HG02981 (cell line): ENCODE results near the gene ZNF177.
"Not testable (repeated sequence)": the region's sequence is repeated elsewhere in the genome, so short reads cannot be mapped to it uniquely, and the experiment has no call there.

Source experiments
- ATAC-seq: cut with Tn5 transposase; IDR thresholded peaks from one replicate; pipeline ENCODE4 v1.9.1; 2021; ENCODE audit warnings: mild to moderate bottlenecking, moderate library complexity; ENCODE audit not compliant: unreplicated experiment

The ZNF177 gene

DNA sequence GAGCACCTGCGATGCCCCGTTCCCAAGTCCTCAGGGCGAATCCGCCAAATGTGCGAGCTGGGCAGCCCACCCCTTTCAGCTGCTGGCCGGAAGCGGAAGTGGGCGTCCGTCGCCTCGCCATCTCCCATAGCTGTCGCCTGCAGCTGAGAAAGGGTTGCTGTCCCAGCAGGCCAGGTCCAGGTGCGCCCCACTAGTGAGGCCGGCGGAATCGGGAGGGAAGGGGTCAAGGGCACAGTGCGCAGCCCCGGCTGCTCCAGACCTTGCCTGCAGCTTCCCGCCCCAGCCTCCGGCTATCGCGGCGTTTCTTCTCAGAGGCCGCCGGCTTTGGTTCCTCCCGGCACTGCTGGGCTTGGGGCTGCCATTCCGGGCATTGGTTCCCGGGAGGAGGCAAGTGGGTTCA lies at the start of gene ZNF177:
ZNF177 (plus strand) TSS at position 109 of the 400 bp plus-strand sequence. CDS start 15,299 bp downstream, outside the sequence.
- ATAC-seq = no peak

DNA sequence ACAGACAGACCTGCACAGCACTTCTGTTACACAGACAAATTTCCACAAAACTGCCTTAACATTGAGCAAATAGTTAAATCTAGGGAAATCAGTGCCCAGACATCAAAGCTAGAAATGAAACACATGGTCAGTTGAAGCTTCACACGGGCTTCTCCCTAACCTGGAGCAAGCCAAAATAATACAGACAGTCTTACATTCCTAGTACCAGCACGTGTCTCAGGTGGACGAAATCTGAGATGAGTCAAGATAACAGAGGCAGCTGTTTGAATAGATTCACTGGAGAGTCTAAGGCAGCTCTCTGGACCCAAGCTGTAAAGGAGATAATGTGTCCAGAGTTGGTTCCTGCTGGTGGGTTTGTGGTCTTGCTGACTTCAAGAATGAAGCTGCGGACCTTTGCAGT lies 49.1 kb upstream of the ZNF177 start:
- ATAC-seq = no peak

DNA sequence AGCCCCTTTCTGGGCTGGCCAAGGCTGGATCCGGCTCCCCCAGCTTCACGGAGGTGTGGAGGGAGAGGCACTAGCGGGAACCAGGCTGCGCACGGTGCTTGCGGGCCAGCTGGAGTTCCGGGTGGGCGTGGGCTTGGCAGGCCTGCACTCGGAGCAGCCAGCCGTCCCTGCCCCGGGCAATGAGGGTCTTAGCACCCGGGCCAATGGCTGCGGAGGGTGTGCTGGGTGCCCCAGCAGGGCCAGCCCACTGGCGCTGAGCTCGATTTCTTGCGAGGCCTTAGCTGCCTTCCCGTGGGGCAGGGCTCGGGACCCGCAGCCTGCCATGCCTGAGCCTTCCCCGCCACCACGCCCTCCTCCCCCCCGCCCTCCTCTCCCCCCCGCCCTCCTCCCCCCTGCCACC lies 41.5 kb upstream of the ZNF177 start:
- no peak for ATAC-seq

DNA sequence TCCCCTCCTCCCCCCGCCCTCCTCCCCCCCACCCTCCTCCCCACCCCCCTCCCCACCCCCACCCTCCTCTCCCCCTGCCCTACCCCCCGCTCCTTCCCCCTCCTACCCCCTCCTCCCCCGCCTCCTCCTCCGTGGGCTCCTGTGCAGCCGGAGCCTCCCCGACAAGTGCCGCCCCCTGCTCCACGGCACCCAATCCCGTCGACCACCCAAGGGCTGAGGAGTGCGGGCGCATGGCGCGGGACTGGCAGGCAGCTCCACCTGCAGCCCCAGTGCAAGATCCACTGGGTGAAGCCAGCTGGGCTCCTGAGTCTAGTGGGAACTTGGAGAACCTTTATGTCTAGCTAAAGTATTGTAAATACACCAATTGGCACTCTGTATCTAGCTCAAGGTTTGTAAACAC lies 41.1 kb upstream of the ZNF177 start:
- not testable (repeated sequence) for ATAC-seq

DNA sequence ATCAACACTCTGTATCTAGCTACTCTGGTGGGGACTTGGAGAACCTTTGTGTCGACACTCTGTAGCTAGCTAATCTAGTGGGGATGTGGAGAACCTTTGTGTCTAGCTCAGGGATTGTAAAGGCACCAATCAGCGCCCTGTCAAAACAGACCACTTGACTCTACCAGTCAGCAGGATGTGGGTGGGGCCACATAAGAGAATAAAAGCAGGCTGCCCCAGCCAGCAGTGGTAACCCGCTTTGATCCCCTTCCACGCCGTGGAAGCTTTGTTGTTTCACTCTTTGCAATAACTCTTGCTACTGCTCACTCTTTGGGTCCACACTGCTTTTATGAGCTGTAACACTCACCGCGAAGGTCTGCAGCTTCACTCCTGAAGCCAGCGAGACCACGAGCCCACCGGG lies 40.6 kb upstream of the ZNF177 start:
- ATAC-seq = not testable (repeated sequence)

DNA sequence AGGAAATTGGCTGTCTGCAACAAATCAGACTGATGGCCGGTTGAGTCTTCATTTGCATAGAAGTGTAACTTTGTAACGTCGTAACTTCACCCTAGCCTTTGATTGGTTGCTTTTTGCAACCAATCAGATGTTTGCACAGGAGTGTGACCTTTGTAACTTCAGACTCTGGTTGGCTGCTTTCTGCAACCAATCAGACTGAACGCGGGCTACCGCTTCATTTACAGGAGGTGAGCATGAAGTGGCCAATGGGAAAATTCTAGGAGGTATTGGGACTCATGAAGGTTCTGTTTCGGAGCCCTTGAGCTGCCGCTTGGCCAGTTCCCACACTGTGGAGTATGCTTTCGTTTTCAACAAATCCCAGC lies 39.3 kb upstream of the ZNF177 start:
- peak; percentile 28 for ATAC-seq

DNA sequence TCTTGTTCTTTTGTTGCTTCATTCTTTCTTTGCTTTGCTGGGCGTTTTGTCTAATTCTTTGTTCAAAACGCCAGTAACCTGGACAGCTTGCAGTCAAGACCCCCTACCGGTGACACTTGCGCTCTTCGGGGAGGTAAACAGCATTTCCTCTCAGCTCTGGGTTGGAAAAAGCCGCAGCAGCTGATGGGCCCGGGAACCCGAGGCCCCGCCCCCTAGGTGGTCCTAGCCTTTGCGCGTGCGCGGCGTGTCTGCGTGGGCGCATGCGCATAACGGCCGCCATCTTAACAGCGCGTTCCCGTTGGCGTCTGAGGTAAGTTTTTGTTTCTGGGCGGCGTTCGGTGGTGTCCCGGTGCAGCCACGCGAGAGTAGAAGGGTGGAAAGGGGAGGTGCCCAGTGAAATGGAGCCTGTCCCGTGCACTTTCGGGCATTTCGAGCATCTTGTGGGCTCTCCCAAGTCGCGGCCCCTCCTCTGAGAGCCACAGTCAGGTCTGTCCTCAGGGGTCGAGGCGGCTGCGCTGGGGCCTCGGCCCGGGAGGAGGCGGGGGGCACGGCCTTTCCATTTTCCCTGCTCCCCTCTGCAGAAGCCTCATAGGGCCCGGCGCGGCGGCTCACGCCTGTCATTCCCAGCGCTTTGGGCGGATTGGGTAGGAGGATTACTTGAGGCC lies 38.8 kb upstream of the ZNF177 start, which contains the start of gene ZNF559:
ZNF559 (plus strand) TSS at position 261 of the 665 bp plus-strand sequence. CDS start 14,371 bp downstream, outside the sequence.
- peak; percentile 98 for ATAC-seq

DNA sequence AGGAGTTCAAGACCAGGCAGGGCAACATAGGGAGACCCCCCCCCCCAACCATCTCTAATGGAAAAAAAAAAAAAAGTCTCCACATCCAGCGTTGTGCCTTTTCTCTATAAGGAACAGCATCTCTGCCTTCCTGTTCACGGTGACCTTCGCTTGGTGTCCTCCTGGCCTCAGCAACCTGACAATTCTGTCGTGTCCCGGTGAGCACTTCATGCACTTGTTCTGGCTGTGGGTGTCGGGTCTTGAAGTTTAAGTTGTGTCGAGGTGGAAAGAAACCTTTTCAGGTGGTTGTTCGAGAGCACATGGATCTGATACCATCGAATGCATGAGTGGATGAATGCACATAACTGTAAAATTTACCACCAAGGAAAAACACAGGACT lies 38.2 kb upstream of the ZNF177 start:
- no peak for ATAC-seq

DNA sequence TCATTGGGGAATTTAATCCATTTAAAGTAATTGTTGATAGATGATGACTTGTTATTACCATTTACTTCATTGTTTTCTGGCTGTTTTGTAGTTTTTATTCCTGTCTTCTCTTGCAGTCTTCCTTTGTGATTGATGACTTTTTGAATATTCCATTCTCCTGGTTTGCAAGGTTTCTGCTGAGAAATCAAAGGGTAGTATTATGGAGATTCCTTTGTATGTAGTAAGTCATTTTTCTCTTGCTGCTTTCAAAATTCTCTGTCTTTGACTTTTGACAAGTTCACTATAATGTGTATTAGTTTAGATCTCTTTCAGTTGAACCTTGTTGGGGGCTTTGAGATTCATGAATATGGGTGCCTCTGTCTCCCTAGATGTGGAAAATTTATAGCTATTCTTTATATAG lies 32.8 kb upstream of the ZNF177 start:
- no peak for ATAC-seq

DNA sequence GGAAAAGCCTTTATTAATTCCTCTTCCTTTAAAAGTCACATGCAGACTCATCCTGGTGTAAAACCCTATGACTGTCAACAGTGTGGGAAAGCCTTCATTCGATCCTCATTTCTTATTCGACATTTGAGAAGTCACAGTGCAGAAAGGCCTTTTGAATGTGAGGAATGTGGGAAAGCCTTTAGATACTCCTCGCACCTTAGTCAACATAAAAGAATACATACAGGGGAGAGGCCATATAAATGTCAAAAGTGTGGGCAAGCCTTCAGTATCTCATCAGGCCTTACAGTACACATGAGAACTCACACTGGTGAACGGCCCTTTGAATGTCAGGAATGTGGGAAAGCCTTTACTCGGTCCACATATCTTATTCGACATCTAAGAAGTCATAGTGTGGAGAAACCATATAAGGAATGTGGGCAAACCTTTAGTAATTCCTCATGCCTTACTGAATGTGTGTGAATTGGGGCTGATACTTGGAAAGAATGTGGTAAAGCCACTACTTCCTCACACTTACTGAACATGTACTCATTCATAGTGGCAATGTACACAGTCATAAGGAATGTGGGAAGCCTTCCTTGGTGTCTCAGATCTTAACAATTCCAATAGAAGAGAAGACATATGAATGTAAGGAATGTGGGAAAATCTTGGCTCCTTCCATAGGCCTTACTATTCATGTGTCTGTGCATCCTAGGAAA lies 20.1 kb upstream of the ZNF177 start:
- no peak for ATAC-seq

DNA sequence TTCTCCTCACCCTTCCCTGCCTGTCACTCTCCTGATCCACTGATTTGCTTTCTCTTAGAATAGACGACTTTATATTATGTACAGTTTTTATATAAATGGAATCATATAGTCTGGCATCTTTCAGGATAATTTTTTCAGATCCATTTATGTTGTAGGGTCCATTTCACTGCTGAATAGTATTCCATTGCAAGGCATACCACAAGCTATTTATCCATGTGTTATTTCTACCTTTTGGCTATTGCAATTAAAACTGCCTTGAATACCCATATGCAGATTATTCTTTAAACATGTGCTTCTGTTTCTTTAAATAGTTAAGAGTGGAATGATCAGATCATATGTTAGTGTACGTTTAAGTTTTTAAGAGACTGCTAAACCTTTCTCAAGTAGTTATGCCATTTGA lies 17.8 kb upstream of the ZNF177 start:
- no peak for ATAC-seq

DNA sequence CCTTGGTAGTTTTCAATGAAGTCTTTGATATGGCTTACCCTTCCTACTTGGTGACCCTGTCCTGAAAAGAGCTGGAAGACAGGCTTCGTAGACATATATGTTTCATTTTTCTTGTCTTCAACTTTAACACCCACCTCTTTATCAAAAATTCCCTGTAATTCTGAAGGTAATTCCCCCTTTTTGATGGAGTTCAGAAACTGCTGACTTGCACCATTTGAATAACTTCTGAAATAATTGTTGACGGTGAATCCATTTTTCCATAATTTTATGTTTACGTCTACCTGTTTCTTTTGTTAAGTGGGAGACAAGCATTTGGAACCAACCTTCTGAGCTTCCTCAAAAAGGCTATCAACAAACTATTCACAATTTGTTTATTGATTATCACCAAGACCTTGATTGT lies 14.6 kb upstream of the ZNF177 start:
- ATAC-seq = no peak

DNA sequence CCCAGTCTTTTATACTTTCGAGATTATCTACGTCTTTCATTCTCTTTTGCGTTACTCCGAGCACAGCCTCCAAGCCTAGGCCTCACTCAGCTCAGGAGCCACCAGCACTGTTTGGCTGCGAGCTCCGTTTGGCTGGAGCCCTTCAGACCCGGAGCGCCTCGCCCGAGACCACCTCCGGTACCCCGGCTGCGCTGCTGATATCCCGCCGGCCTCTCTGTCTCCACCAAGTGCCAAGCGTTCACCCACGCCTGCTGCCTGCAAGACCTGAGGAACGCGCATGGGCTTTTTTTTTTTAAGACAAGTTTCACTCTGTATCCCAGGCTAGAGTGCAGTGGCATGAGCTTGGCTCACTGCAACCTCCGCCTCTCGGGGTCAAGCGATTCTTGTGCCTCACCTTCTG lies 14.1 kb upstream of the ZNF177 start:
- no peak for ATAC-seq

DNA sequence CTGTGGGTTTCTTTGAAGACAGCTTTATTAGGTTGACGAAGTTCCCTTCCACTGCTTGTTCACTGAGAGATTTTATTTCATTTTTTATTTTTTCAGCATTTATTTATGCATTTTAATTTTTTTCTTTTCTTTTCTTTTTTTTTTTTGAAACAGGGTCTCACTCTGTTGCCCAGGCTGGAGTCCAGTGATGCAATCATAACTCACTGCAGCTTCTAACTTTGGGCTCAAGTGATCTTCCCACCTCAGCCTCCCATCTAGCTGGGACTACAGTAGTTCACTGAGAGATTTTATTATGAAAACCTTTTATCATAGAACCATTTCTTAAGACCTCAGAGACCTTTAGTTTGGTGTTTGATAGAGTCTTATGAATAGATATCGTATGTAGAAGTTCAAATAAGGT lies 10.3 kb upstream of the ZNF177 start:
- no peak for ATAC-seq

DNA sequence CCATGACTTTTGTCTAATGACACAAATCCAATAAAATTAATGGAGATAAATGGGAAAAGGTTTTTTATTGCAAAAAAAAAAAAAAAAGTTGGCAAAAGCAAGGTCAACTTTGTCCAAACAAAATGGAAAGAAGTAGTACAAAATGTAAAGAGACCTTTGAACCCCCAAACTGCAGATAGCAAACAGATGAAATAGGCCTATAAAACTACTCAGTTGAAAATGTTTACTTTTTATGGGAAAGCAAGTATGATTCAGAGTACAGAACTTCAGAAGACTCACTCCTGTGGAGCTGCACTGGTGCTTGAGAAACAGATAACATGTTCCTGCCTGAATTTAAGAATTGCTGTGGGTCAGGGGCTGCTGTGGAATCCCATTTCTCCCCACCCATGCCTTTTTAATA lies 9.8 kb upstream of the ZNF177 start:
- no peak for ATAC-seq

DNA sequence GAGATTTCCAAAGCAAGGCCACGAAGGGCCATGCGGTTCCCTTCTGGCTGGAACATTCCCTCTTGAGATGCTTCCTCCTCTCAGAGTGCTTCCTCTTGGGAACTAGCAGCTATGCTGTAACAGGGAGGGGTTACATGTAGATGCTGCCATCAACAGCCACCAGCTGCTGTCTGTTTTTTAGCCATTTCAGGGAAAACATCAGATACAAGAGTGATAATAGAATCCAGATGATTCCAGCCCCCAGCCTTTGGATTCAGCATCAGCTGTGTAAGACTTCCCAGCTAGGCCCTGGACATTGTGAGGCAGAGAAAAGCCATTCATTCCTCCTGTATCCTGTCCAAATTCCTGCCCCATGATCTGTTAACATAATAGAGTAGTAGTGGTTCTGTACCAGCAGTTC lies 8.2 kb upstream of the ZNF177 start:
- no peak for ATAC-seq

DNA sequence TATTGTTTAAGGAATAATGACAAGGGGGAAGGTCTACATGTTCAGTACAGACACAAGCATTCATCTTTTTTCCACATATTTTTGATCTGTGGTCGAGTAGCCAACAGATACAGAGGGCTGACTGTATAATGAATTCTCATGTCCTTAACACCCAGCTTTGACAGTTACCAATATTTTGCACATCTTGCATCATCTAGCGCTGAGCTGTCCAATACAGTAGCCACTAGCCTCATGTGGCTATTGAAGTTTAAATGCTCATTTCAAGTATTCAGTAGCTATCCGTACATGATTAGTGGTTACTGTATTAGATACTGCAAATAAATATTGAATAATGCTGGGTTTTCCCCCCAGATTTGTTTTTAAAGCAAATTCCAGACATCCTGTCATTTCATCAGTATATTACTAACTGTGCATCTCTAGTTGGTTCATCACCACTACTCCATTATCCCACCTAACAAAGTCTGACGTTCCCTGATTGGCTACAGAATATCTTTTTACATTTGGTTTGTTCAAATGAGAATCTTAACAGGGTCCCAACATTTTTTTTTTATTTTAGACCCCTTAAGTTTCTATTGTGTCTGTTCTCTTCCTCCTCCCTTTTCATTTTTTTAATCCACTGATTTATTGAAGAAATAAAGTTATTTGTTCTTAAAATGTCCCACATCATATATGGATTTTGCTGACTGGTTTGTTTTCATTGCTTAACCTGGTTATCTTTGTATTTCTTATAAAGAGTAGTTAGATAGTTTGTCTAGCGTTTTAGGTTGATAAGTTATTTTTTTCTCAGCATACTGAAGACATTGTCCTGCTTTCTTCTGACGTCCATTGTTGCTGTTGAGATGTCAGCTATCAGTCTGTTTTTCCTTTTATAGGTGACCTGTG lies 8.2 kb downstream of the ZNF177 start:
- no peak for ATAC-seq

DNA sequence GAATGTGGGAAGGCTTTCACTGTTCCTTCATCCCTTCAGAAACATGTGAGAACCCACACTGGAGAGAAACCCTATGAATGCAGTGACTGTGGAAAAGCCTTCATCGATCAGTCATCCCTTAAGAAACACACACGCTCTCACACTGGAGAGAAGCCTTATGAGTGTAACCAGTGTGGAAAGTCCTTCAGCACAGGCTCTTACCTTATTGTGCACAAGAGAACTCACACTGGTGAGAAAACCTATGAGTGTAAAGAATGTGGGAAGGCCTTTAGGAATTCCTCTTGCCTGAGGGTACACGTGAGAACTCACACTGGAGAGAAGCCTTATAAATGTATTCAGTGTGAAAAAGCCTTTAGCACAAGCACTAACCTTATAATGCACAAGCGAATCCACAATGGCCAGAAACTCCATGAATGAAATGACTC lies 18.6 kb downstream of the ZNF177 start:
- no peak for ATAC-seq

DNA sequence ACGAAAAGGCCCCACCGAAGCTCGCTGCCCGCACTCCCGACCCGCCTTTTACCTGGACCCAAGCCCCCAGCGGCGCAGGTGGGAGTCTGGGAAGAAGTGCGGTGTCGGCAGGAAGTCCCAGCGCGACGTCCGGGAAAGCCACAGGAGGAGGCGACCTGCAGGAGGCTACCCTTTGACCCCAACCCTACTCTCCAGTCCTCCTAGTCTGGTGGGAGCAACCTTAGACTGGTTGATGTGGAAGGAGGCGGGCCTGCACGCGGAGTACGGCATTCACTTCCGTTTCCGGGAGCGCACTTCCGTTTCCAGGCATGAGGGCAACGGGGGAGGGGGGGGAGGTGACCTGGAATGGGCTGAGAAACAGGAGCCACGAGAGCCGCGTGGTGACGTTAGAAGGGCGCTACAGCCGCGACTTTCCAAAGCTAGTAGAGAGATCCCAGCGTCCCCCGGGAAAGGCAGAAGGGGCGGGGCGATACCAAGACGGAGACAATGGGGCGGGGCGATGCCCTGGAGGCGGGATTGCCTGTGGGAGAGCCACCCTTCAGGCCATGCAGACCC lies 44.1 kb downstream of the ZNF177 start:
- ATAC-seq = no peak

DNA sequence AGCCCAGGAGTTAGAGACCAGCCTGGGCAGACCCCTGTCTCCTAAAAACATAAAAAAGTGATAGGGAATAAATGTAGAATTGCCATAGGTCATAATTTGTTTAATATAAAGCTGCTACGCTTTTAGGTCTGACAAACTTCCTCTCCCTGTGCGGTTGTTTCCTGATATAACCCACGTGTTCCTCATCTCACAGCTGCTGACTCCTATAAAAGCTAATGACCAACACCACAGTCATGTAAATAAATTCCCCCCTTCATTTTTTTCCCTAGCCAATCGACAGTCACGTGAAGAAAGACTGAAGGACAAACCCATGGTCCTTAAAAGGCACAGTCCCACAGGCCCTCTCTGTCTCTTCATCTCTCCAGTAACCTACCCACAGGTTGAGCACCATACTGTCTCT lies 45.0 kb downstream of the ZNF177 start:
- no peak for ATAC-seq

DNA sequence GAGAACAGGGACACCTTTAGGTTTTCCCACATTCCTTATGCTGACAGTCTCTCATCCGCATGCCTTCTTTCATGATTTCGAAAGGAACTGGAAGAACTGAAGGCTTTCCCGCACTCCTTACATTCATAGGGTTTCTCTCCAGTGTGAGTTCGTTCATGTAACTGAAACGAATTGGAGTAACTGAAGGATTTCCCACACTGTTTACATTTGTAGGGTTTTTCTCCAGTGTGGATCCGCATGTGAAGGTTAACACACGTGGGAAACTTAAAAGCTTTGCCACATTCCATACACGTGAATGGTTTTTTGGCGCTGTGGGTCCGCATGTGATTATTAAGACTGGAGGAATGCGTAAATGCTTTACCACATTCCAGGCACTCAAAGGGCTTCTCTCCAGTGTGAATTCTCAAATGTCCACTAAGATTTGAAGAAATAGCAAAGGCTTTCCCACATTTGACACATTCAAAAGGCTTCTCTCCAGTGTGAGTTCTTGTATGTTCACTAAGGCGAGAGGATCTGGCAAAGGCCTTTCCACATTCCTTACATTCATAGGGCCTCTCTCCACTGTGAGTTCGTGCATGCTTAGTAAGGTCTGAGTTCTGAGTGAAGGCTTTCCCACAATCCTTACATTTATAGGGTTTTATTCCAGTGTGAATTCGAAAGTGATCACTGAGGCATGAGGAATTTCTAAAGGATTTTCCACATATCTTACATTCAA lies 50.6 kb downstream of the ZNF177 start:
- ATAC-seq = no peak
